GM18511 (cell line): ENCODE measurements around the gene ACBD4.
A peak's percentile ranks its signal among the peaks of the same experiment; 100 is the strongest.

Source experiments
- ATAC-seq: cut with Tn5 transposase; IDR thresholded peaks from one replicate; pipeline ENCODE4 v1.9.1; 2021; ENCODE audit warnings: mild to moderate bottlenecking, moderate library complexity; ENCODE audit not compliant: unreplicated experiment

ACBD4 gene

GRCh38 chr17:45132572-45133463, 2.7 kb upstream of the ACBD4 start:
- ATAC-seq, result peak; percentile 43

- no peak for ATAC-seq
Measured at GRCh38 chr17:45135978-45136791, 698 bp downstream of the ACBD4 start.

GRCh38 chr17:45136846-45137560, 1.5 kb downstream of the ACBD4 start:
- ATAC-seq, result no peak

GRCh38 chr17:45137561-45138305, 2.2 kb downstream of the ACBD4 start:
- ATAC-seq, result no peak

GRCh38 chr17:45138911-45139532, 3.5 kb downstream of the ACBD4 start:
- no peak for ATAC-seq

- ATAC-seq, result no peak
Measured at GRCh38 chr17:45139533-45139920, 4.0 kb downstream of the ACBD4 start.

GRCh38 chr17:45143094-45143670, 7.7 kb downstream of the ACBD4 start:
- ATAC-seq, result no peak

GRCh38 chr17:45143767-45144198, 8.3 kb downstream of the ACBD4 start:
- no peak for ATAC-seq

GRCh38 chr17:45144199-45145034, 8.9 kb downstream of the ACBD4 start:
- ATAC-seq, result no peak

GRCh38 chr17:45145035-45145389, 9.5 kb downstream of the ACBD4 start:
- ATAC-seq, result no peak

- ATAC-seq, result no peak
Measured at GRCh38 chr17:45146166-45146565, 10.7 kb downstream of the ACBD4 start.

GRCh38 chr17:45146592-45146889, 11.1 kb downstream of the ACBD4 start:
- no peak for ATAC-seq

GRCh38 chr17:45146890-45147580, 11.5 kb downstream of the ACBD4 start:
- ATAC-seq, result peak; percentile 5

- ATAC-seq, result peak; percentile 32
Measured at GRCh38 chr17:45147581-45148182, 12.2 kb downstream of the ACBD4 start.

GRCh38 chr17:45148183-45149036, 12.9 kb downstream of the ACBD4 start, which contains the start of gene HEXIM1:
TSS of gene HEXIM1 (plus strand) at chr17:45148475. CDS start at chr17:45149191, 716 bp downstream.
- ATAC-seq, result peak; percentile 59

GRCh38 chr17:45149037-45149668, 13.7 kb downstream of the ACBD4 start:
- no peak for ATAC-seq
